HG03139 (cell line): Measurements from ENCODE around the gene SH3GLB2.

Source experiments
- ATAC-seq: cut with Tn5 transposase; IDR thresholded peaks from one replicate; pipeline ENCODE4 v1.9.1; 2021; ENCODE audit not compliant: unreplicated experiment

SH3GLB2 gene

DNA sequence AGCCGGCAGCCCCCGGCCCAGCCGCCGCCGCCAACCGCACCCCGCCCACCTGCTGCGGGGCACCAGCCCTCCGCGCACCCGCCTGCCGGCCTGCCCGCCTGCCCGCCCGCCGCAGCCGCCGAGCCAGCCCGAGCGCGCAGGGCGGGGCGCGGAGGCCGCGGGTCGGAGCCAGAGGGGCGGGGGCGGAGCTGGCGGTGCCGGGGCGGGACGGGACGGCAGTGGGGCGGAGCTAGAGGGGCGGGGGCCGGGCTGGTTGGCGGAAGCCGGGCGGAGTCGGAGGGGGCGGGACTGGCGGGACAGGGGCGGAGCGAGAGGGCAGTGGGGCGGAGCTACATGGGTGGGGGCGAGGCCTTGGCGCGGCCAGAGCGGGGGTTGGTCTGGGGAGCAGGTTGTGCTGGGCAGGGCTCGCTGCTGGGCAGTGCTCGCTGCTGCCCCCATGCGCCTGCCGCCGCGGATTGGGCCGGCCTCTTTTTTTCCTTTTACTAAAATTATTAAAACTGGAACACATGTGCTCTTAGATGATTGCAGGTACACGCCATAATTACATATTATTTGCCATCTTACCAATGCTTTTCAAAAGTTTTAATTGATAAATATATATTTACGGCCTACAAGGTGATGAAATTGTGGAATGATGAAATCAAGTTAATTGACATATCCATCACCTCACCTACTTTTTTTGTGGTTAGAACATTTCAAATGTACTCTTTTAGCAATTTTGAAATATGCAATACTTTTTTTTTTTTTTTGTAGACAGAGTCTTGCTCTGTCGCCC, at the start of gene SH3GLB2:
Gene SH3GLB2 (minus strand): TSS at position 140 of the 775 bp plus-strand sequence. CDS start 177 bp downstream, outside the sequence.
- ATAC-seq, result peak; percentile 89

DNA sequence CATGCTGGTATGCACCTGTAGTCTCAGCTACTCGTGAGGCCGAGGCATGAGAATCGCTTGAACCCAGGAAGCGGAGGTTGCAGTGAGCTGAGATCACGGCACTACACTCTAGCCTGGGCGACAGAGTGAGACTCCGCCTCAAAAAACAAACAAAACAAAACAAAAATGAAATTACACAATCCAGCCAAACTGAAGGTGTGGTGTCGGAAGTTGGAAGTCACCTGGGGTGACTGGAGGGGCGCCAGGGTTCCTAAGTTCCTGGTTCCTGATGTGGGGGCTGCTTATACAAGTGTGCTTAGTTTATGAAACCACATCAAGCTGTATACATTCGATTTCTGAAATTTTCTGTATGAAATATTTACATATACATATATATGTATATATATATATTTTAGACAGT, 49.1 kb upstream of the SH3GLB2 start:
- ATAC-seq, result no peak

DNA sequence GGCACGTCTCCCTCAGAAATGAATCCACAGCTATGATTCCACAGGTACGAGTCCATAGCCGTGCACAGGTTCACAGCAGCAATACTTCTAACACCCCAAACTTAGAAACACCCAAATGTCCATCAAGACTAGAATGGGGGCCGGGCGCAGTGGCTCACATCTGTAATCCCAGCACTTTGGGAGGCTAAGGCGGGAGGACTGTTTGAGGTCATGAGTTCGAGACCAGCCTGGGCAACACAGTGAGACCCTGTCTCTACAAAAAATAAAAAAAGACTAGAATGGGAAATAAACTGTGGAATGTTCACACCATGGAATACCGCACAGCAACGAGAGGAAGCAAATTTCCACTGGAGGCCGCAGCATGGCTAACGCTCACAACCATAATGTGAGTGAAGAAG, 48.5 kb upstream of the SH3GLB2 start:
- ATAC-seq, result no peak

DNA sequence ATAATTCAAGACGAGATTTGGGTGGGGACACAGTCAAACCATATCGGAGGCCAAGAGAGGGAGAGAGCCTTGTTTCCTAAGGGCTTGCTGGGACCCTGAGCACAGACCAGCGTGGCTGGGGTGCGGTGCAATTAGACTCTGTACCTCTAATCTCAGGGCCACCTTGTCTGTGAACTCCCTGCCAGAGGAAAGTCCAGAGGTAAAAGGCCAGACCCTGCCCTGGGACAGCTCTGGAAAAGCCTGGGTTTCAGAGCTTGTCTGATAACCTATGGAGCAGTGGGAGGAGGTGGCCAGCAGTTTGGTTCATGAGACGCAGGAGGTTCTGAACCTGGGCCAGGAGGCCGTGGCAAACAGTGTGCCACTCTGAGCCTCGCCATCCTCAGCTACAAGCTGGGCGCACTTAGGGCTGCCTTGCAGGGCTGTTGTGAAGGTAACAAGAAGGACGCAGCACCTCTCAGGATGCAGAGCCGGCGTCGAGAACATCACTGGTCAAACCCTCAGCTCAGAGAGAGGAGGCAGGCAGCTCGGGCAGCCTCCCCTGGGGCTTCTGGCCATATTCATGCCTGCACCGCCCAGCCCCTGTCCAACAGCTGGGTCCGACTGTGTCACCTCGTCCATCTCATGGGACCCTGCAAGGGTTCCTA, 48.0 kb upstream of the SH3GLB2 start:
- no peak for ATAC-seq

DNA sequence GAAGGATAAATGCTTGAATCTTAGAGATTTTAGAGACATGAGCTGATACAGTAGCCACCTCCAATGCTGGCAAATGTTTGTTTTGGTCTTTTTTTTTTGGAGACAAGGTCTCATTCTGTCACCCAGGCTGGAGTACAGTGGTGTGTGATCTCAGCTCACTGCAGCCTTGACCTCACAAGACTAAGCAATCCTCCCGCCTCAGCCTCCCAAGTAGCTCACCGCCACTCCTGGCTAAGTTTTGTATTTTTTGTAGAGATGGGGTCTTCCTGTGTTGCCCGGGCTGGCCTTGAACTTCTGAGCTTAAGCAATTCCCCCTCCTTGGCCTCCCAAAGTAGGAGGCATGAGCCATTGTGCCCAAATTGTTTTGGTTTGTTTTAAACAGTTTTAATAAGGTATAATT, 46.0 kb upstream of the SH3GLB2 start:
- no peak for ATAC-seq

DNA sequence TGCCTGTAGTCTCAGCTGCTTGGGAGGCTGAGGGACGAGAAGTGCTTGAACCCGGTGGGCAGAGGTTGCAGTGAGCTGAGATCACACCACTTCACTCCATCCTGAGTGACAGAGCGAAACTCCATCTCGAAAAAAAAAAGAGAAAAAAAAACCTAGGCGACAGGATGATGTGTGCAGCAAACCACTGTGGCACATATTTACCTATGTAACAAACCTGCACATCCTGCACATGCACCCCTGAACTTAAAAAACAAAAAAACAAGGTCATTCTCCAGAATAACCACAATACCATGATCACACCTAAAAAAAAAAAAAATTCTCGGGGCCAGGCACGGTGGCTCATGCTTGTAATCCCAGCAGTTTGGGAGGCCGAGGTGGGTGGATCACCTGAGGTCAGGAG, 45.3 kb upstream of the SH3GLB2 start:
- ATAC-seq, result no peak

DNA sequence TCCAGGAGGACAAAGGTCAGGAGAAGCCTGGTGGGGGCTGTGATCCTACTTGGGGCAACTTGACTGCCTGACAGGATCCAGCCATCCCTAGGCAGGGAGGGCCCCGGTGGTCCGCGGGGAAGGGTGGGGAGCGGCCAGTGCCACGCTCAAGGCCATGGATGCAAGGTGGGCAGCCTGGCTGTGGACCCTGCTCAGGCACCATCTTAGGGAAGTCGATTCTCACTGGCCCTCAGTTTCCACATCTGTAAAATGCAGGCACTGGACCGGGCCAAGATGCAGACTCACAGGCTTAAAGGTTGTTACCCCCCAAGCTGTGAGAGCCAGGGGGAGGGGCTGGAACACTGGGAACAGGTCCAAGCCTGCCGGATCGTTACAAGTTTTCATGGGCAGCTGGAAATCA, 44.0 kb upstream of the SH3GLB2 start:
- ATAC-seq, result no peak

DNA sequence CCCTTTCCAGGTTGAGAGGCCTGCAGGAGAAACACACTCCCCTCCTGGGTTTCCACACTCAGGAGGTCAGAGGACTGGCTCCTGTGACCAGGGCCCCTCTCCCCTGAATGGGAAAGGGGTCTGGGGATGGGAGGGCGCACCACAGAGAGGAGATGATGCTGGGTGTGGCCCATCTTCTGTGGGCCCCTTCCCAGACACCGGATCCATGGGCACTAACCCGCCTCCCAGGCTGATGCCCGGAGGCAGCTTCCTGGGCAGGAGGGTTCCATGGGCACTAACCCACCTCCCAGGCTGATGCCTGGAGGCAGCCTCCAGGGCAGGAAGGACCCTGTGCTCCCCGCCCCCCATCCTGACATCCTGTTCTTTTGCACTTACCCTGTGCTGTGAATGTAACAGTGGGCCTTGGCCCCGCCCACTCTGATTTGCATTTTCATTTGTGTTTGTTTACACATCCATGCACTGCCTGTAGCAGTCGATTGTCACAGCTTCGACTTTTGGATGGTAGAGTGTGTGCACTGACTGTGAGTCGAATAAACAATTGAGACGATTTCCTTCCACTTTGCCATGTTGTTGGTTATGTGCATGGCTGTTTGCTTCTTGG, 43.5 kb upstream of the SH3GLB2 start:
- no peak for ATAC-seq

DNA sequence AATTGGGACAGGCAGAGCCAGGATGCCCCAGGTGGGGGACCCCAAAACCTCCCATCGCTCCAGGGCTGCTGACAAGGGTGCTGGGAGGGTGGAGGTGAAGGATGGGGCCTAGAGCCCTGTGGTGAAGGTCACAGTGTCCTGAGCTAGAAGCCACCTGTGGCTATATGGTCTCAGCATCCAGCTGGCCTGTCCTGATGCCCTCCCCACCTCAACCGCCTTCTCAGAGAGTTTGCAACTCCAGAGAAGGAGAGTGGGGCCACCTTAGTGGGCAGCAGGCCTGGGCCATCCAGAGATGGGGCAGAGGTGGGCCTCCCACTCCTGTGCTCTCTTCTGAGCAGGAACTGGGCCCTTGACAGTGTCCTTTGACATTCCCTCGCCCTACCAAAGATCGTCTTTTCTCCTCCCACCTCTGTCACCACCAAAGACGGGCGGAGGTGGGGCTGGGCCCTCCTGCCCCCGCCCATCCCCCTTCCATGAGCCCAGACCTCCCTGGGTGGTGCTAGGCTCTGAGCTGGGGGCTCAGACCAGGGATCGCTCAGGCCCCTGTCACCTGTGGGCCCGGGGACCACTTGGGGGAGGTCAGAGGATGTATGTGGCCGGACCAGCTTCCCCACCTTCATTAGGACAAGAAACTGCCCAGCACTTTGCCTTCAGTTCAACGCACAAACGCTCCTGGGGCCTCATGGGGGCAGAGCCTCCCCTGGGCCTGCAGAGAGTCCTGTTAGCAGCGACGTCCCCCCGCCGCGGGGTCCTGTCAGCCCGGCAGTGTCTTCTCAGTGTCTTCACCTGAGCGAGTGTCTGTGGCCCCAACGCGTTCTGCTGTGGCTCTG, 42.8 kb upstream of the SH3GLB2 start:
- ATAC-seq, result no peak

DNA sequence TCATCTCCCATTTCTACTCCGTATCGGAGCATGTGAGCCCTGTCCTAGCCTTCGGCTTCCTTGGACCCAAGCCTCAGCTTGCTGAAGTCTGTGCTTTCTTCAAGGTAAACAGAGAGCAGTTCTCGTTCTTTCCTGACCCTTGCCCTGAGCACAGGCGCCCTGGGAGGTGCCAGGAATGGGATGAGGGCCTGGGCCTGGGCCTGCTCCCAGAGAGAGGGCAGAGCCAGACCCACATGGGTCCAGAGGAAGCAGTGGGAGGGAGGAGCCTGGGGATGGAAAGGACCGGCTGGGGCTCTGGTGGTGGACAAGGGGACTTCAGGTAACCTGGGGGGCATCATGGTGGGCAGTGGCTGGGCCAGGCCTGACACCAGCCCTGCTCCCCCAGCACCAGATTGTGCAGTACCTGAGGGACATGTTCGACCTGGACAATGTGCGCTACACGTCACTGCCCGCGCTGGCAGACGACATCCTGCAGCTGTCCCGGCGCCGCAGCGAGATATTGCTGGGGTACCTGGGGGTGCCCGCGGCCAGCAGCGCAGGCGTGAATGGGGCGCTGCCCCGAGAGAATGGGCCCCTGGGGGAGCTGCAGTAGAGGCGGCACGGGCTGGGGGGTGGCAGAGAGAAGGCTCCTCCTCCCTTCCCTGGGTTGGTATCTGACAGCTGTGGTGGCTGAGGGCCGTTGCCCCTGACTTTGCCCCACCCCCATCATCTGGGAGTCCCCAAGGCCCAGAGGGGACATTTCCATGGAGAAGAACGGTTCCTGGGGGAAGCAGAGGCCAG, 41.9 kb upstream of the SH3GLB2 start:
- no peak for ATAC-seq

DNA sequence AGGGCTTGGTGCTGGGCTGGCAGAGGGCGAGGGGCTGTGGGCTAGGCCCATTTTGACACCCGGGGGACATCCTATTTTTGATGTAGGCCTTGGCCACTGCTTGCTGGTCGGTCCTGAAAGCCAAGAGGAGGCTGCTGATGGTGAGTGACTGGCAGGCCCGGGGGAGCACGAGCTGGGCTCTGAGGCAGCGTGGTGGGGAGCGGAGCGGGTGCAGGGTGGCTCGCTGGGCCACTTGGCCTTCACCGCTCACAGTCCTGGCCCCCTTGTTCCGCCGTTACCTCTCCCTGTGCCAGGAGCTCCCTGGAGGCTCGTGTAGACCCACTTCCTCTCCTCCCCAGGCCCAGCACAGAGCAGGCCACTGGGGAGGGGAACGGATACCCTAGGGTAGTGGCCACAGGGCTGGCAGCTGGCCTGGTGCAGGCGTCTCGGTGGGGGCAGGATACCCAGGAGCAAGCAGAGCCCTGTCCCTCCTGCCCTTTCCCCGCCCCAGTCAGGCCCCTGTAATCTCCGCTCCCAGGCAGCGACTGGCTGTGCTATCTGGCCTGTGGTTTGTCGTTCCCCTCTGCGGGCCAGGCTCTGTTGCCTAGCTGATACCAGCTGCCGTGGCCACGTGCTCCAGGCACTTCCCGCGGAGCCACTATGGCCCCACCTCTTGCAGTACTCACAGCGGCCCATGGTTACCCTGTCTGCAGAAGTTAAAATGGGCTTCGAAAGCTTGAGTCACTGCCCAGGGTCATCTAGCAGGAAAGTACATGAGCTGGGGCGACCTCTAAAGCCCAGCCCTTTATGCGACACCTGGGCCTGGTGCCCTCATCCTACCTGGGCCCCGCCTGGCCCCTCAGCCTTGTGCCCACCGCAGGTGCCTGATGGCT, 41.1 kb upstream of the SH3GLB2 start:
- ATAC-seq, result no peak

DNA sequence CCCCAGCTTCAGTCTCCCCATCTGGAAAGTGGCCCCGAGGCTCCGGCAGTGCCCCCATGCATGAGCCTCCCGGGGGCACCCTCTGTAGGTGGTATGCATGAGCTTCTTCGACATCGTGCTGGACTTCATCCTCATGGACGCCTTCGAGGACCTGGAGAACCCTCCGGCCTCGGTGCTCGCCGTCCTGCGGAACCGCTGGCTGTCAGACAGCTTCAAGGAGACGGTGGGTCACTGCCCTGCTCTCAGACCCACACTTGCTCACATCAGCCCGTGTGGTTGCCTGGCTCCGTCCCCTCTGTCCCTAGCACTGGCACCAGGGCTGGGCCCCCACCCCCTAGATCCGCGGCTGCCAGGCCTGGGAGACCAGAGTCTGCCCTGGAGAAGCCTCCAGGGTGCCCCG, 40.0 kb upstream of the SH3GLB2 start:
- ATAC-seq, result no peak

DNA sequence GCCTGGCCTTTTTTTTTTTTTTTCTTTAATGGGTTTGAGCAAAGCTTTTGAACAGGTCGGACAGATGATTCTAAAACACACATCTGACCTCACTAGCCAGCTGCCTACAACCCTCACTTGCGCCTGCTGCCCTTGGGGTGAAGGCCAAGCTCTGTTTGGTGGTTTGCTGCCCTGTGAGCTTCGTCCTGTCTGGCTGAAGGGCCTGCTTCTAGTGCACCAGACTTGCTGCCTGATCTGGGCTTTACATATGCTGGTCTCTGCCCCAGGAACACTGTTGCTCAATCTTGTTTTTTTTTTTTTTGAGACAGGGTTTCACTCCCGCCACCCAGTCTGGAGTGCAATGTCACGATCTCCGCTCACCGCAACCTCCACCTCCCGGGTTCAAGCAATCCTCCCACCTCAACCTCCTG, 36.4 kb upstream of the SH3GLB2 start:
- no peak for ATAC-seq

DNA sequence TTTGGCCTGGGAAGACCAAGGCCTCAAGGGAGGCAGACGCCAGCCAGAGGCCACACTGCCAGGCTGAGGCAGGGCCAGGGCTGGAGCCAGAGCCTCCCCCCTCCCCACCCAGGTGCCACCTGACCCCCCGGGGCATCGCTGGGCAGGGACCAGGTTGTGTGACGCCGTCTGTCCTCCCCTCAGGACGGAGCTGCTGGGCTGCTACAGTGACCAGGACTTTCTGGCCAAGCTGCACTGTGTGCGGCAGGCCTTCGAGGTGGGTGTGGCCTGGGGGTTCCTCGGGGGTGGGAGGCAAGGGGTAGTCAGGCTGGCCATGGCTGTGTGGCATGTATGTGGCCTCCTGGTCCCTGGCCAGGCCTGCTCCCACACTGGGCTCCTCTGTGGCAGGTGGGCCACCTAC, 34.9 kb upstream of the SH3GLB2 start:
- ATAC-seq, result no peak

DNA sequence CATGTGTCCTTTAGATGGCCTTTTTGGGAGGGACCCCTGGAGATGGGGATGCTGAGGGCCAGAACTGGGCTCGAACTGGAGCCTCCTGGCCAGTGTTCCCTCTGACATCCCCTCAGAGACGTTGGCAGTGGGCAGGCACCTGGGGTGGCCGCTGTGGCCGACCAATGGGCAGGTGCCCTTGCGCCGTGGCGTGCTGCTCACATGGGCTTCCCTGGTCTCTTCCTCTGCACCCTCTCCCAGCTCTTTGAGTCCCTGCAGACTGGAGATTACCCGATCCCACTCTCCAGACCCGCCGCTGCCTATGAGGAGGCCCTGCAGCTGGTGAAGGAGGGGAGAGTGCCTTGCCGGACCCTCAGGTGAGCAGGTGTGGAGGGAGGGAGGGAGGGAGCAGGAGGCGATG, 32.9 kb upstream of the SH3GLB2 start:
- ATAC-seq, result no peak

DNA sequence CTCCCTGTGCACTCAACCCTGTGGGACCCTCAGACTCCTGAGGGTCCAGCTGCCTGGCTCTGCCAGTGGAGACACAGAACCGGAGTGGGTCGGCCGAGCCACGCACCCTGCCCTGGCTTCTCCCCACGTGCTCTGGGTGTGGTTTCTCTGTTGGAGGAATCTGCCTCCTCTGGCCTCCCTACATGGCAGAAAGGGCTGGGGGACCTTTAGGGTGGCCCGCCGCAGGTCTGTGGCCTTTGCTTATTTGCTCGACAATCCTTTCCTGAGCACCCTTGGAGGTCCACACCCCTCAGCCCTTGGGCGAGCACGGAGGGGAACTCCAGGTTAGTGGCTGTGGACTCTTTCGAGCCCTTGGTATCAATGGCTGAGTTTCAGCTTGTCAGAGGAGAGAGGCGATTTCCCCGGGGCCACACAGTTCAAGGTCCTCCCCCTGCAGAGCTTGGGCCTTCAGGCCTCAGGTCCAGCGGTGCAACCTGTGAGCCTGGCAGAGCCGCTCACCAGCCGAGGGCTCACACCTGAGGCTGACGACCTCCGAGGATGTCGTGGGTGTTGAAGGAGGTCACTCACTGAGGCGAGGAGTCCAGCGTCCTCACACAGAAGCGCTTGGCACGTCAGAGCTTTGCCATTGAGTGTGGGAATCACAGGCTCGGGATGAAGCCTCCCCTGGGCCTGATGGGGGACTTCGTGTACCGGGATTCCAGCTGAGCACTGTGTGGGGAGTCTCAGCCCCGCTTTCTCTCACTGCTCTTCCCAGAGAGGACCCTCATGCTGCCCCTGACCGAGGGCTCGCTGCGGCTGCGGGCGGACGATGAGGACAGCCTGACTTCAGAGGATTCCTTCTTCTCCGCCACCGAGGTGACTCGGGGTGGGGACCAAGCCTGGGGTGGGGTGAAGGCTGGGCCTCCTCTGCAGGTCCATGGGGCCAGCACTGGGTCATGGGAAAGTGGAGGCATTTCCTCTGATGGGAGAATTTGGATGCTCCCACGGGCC, 32.0 kb upstream of the SH3GLB2 start:
- ATAC-seq, result no peak

DNA sequence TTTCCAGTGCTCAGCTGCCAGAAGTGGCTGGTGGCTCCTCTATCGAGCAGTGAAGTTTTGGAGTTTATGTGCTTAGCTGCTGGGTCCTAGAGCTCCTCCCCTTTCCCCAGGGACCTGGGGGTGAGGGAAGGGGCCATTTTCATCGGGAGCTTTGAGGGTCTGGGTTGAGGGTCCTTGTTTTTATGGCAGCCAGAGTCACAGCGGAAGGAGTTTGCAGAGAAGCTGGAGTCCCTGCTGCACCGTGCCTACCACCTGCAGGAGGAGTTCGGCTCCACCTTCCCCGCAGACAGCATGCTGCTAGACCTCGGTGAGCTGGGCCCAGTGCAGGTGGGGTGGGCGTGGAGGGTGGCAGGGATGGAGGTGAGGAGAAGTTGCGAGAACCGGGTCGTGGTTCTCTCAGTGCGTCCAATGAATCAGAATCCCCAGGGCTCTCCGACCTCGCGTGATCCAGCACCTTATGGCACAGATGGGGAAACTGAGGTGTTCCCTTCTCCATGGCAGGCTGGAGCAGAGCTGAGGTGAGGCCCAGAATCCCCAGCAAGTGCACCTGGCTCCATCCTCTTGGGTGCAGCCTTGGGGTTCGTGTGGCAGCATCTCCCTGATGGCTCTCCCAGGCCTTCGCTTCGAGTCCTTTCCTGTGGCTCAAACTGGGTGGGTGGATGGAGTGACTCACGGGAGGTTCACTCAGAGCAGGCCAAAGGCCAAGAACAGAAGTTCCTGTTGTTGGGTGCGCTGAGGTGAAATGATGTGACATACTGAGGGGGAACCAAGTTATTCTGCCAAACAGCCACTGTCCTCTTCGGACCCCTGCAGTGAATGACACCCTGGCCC, 31.0 kb upstream of the SH3GLB2 start:
- ATAC-seq, result no peak
